Measurements from ENCODE around the gene EMID1. TPM values are rescaled to one million over a fixed set of nuclear protein-coding genes. Genes with fewer than 3 reads are reported as not detected.

EMID1 gene
- total and polyA plus RNA-seq, 2 donors from 2014 or later: 9.6 to 25.5 TPM

- H3K27ac ChIP-seq (ENCODE audit: low read depth in 2 of 2, low read length in 2 of 2): no peak overlapping the region
- FAIRE-seq: no peak
- H3K9me3 ChIP-seq (ENCODE audit: control insufficient read depth in 2 of 3, insufficient read depth in 1 of 3, low read length in 3 of 3): no peaks in the 10 kb centered on the region
- peaks cover 0 to 6% (median 0%) of the 10 kb centered on the region in 3 donors for H3K36me3 ChIP-seq (ENCODE audit: control insufficient read depth in 2 of 3, insufficient read depth in 3 of 3, low read length in 3 of 3)
- H3K4me1 ChIP-seq (ENCODE audit: control insufficient read depth in 2 of 3, insufficient read depth in 2 of 3, low read depth in 1 of 3, low read length in 3 of 3): peaks cover 2 to 34% (median 5%) of the 10 kb centered on the region in 3 donors
- no peak for TF ChIP-seq CTCF (IDR thresholded peaks at IDR 0.05; ENCODE audit: borderline replicate concordance, extremely low read depth, insufficient read depth)
- peak in 1 of 5 donors; percentile 36 for DNase-seq
- intact Hi-C loops (cut with DNase I): no loop called here
- no peak overlapping the region for H3K9ac ChIP-seq (ENCODE audit: low read length in 3 of 3)
- H3K4me3 ChIP-seq (ENCODE audit: low read length in 3 of 3): no peak overlapping the region
- no peaks in the 10 kb centered on the region for H3K27me3 ChIP-seq (ENCODE audit: control insufficient read depth, insufficient read depth, low read length)
Measured at GRCh38 chr22:29208502-29208862, 2.8 kb downstream of the EMID1 start.

- Histone ChIP-seq H3K9ac (ENCODE audit: low read length in 3 of 3) (no peak overlapping the region), H3K4me3 (ENCODE audit: low read length in 3 of 3) (no peak overlapping the region), H3K9me3 (ENCODE audit: control insufficient read depth in 2 of 3, insufficient read depth in 1 of 3, low read length in 3 of 3) (no peaks in the 10 kb centered on the region), H3K27ac (ENCODE audit: low read depth in 2 of 2, low read length in 2 of 2) (no peak overlapping the region), H3K36me3 (ENCODE audit: control insufficient read depth in 2 of 3, insufficient read depth in 3 of 3, low read length in 3 of 3) (peaks cover 0 to 6% (median 0%) of the 10 kb centered on the region in 3 donors), H3K4me1 (ENCODE audit: control insufficient read depth in 2 of 3, insufficient read depth in 2 of 3, low read depth in 1 of 3, low read length in 3 of 3) (peaks cover 2 to 31% (median 5%) of the 10 kb centered on the region in 3 donors), H3K27me3 (ENCODE audit: control insufficient read depth, insufficient read depth, low read length) (no peaks in the 10 kb centered on the region)
- DNase-seq: peak in 4 of 5 donors; percentile 89 to 94 (median 92)
- intact Hi-C loops (cut with DNase I): no loop called here
- FAIRE-seq: no peak
- no peak for TF ChIP-seq CTCF (IDR thresholded peaks at IDR 0.05; ENCODE audit: borderline replicate concordance, extremely low read depth, insufficient read depth)
Measured at GRCh38 chr22:29208879-29209623, 3.4 kb downstream of the EMID1 start.

GRCh38 chr22:29209624-29209929 is 3.9 kb downstream of the EMID1 start:
- peaks cover 0 to 6% (median 0%) of the 10 kb centered on the region in 3 donors for H3K36me3 ChIP-seq (ENCODE audit: control insufficient read depth in 2 of 3, insufficient read depth in 3 of 3, low read length in 3 of 3)
- H3K27ac ChIP-seq (ENCODE audit: low read depth in 2 of 2, low read length in 2 of 2): no peak overlapping the region
- FAIRE-seq (no peak), DNase-seq (no peak)
- H3K9me3 ChIP-seq (ENCODE audit: control insufficient read depth in 2 of 3, insufficient read depth in 1 of 3, low read length in 3 of 3): no peaks in the 10 kb centered on the region
- no peak overlapping the region for H3K9ac ChIP-seq (ENCODE audit: low read length in 3 of 3)
- intact Hi-C loops (cut with DNase I): no loop called here
- H3K4me1 ChIP-seq (ENCODE audit: control insufficient read depth in 2 of 3, insufficient read depth in 2 of 3, low read depth in 1 of 3, low read length in 3 of 3): peaks cover 2 to 27% (median 5%) of the 10 kb centered on the region in 3 donors
- no peak for TF ChIP-seq CTCF (IDR thresholded peaks at IDR 0.05; ENCODE audit: borderline replicate concordance, extremely low read depth, insufficient read depth)
- no peak overlapping the region for H3K4me3 ChIP-seq (ENCODE audit: low read length in 3 of 3)
- H3K27me3 ChIP-seq (ENCODE audit: control insufficient read depth, insufficient read depth, low read length): no peaks in the 10 kb centered on the region

Measured in kidney (tissue), 14 donors.